Left lobe of liver (tissue), 2 donors: ENCODE results near the gene ARL6IP1. TPM values are rescaled to one million over a fixed set of nuclear protein-coding genes. Genes with fewer than 3 reads are reported as not detected.
A peak's percentile ranks its signal among the peaks of the same experiment; 100 is the strongest.

Experiments
- ATAC-seq: fragments of 200-7000 bp; cut with Tn5 transposase; one replicate; pipeline ENCODE4 v1.9.1; 2020; ENCODE audit warnings: mild to moderate bottlenecking, moderate library complexity
- DNase-seq: peaks from one replicate; pipeline ENCODE4 v3.0.0-alpha.2; 2020; ENCODE audit warnings: low spot score
- total RNA-seq: library from RNA; stranded (reverse); gene quantifications from one replicate; pipeline ENCODE4 v1.2.1, GENCODE V29; 2021
- donor health status: DM: no; HTN: no; CAD: no; lungs with moderate emphysema.
- donor health status: DM: no; HTN: yes; CAD: no.

Gene ARL6IP1
- total RNA-seq, result 93.3 TPM

DNA sequence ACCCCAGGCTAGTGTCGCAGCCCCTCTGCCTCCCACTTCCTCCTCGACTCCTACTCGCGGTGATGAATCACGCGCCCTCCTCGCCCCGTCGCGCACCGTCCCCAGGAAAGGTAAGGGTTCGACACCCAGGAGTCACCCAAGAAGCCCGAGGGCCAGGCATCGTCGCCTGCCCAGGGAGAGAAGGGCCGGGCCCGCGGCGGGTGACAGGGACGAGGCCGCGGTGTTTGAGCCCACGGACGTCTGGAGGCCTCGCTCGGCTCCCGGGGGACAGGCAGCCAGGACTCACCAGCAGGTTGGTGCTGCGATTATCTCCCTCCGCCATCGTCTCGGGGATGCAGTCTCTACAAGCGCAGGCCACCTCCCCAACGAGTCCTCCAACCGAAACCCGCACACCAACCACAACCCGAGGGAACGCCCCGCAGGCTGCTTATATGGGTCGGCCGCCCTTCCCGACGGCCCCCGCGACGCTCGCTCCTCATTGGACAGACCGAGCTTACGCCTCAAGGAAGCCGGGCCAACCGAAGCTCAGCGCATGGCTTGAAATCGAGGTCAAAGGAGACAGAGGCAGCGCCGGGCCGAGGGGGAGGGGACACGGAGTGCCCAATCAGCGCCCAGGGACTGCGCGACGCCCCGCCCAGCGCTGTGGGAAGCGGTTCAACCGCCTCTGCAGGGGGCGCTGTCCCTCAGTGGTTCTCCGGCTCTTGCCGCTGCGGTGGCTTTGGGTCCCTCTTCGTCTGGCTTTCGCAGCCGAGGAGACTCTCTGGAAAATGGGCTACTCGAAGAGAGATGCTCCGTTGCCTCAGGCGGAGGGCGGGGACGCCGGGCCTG is at the start of gene ARL6IP1:
ARL6IP1 (minus strand) TSS at position 405 of the 828 bp plus-strand sequence; CDS start at position 322, 83 bp downstream.
- ATAC-seq (peak; percentile 95), DNase-seq (peak; percentile 99)

DNA sequence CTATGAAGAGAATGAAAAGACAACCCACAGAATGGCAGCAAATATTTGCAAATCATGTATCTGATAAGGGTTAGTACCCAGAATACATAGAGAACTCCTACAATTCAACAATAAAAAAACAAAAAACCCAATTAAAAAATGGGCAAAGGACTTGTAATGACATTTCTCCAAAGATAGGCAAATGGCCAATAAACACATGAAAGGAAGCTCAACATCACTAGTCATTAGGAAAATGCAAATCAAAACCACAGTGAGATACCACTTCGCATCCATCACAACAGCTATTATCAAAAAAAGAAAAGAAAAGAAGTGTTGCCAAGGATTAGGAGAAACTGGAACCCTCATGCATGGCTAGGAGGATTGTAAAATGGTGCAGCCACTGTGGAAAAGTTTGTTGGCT is 45.1 kb upstream of the ARL6IP1 start:
- ATAC-seq (no peak), DNase-seq (no peak)

DNA sequence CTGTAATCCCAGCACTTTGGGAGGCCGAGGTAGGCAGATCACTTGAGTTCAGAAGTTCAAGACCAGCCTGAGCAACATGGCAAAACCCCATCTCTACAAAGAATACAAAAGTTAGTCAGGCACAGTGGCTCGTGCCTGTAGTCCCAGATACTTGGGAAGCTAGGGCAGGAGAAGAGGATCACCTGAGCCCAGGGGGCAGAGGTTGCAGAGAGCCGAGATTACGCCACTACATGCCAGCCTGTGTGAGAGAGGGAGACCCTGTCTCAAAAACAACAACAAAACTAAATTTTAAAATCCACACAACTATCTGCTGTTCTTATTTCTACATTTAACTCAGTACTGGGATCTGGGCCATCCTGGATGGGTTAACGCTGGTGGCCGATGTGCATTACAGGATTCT is 41.2 kb upstream of the ARL6IP1 start:
- DNase-seq, result peak; percentile 62
- ATAC-seq, result peak; percentile 91

DNA sequence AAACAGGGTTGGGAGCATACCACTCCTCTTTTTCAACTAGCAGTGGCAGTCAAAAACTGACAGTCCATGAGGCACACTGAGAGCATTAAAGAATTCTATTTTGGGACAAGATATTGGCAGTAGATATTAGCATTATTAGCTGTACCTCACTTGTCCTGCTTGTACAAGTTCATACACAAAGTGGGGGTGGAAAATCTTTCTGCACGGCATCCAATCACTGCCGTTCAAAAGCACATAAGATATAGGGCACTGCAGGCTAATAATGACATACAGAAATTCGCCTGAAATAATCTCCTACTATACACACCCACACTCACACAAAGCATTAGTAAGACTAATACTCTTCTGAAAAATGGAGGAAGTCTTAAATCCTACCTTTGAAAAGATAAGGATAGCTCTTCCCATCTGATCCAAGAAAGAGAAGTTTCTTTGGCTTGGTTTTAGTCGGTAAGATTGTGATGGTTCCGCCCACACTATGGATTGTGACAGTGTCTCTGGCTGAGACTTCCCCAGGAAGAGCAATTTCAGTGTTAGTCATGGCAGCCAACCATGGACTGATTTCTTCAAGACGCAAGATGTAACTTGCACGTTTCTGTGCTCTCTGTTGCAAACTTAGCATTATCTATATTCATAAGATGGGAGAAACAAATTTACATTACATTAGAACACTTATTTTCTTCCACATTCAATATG is 40.6 kb upstream of the ARL6IP1 start:
- no peak for ATAC-seq

DNA sequence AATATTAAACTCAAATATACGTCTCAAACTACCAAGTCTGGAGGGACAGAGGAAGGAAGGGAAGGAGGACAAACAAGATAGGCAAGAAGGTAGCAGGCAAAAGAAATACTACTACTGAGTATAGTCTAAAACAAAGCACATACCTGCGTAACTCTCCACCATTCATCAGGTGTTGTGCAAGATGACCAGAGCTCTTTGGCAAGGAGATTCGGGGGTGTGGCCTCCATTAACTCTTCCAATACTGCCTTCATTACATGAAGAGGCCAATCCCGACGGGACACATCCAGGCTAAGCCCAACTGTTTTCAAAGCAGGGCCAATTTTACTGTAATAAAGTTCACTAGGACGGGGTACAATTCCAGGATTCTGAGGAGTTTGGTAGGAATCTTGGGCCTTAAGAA is 38.2 kb upstream of the ARL6IP1 start:
- peak; percentile 78 for DNase-seq
- peak; percentile 90 for ATAC-seq

More for the DNA sequence above, 40.6 kb upstream of the ARL6IP1 start:
- no peak for DNase-seq

DNA sequence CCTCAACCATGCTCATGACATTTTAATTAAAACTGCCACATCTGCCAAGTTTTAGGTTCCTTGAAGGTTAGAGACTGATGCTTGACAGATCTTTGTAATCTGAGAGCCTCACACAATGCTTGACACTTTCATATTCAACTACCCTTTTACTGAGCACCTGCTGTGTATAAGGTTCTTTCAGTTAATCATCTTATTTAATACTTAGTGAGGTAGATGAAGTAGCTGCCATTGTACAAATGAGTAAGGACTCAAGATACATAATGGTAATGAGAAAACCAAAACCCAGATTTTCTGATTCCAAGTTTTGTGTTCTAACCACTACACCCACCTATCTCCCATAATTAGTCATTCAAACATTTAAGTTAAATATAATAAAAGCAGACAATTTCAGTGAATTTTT is 35.4 kb upstream of the ARL6IP1 start:
- ATAC-seq (no peak), DNase-seq (no peak)

DNA sequence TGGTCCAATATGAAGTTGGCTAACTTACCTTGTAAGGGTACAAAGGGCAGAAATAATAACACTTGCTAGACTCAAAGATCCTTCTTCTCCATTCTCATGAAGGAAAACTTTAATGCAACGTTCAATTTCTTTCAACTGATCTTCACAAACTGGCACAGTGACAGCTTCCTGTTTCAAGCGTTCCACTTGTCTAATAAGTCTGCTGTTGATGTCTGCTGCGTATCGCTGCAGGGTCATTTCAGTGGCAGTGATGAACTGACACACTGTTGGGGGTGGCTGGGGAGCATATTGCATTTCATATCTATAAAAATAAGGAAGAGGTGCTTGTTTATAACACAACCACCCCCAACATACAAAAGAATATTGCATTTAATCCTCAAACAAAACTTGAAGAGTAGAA is 33.5 kb upstream of the ARL6IP1 start:
- ATAC-seq, result no peak
- no peak for DNase-seq

DNA sequence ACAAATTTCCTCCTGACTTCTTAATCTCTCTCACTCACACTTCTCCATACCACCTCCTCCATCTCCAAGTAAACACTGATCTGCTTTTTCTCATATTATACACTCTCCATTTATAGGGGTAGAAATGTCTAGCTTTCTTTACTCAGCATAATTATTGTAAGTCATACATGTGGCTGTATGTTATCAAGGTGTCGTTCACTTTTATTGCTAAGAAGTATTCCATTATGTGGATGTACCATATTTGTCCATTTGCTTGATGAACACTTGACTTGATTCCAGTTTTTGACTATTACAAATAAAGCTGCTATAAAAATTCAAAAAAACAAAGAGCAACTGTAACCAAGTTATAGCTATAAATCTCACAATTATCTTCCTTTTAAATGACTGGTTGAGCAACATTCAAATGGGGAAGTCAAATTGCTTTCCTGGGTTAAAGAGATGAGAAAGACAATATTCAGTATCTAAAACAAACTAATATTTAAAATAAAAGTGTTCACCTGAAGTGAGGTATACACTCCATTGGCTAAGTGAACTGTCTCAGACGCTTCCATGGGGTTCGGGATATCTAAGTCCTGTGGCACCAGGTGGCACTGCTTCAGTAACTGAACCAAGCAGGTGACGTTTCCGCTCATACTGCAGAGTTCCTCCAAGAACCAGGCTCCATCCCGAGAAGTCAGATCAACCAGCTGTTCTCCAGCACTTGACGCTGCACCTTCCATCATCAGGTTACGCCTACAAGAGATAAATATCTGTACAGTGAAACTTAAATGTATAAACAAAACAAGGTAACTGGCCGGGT is 32.6 kb upstream of the ARL6IP1 start:
- ATAC-seq (peak; percentile 26), DNase-seq (no peak)

DNA sequence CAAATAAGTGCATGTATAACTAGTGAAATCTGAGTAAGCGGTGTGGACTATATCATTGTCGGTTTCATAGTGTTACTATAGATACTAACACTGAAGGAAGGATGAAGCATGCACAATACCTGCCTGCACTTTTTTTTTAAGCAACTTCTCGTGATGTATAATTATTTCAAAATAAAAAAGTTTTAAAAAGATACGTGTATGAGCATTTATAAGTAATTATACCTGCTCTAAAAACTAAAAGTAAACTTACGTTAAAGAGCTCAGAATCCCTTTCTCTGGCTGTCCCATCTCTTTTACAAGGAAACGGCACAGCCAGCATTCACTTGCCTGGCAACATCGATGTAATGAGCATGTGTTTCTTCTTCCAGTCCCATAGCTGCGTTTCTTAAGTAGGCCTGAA is 31.3 kb upstream of the ARL6IP1 start:
- DNase-seq, result no peak
- ATAC-seq, result no peak

DNA sequence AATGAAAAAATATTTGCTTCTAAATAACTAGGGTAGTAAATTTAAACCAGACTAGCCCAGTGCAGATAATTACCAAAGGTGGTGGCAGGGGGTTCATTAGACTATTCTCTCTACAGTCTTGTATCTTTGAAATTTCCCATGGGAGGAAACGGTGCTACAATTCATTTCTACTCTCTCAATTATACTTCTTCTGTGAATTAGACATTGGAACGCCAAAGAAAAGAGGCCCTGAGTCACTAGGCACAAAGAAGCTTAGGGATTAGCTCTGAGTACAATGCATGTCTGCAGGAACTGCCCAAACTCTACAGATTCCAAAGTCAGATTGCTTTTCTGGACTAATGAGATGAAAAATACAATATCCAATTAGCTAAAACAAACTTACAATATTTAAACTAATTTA is 30.7 kb upstream of the ARL6IP1 start:
- DNase-seq (no peak), ATAC-seq (no peak)

DNA sequence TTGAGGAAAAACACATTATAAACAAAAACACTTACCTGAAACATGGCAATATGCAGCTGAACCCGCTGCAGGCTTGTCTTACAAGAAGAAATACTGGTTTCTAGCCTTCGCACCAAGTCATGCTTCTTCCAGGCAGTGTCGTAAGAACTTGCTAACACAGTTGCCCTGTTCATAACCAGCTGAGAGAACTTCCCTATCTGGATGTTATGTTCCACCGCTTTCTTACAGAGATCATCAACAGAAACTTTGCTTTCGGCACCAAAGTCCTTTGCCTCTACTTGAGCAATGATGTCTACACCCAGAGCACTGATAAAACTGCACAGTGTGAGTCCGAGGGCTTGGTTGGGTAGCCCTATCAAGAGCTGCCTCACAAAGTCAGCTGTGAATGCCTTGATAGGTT is 27.9 kb upstream of the ARL6IP1 start:
- ATAC-seq (no peak), DNase-seq (no peak)

DNA sequence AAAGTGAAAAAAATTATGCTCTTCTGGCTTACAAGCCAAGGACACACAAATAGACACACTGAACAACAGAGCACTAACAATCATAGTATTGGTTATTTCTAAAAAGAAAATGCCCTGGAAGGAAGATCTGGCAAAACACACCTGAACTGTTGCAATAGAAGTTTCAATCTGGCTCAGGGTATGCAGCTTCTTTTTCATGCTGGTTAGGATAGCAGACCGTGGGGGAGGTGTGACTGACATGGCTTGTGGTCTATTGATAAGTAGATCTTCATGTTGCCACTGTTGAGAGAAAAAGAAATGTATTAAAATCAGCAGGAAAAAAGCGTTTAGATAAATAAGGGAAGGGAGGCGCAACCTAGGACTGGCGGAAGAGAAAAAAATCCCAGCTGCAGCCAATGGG is 26.5 kb upstream of the ARL6IP1 start:
- DNase-seq (no peak), ATAC-seq (peak; percentile 90)

DNA sequence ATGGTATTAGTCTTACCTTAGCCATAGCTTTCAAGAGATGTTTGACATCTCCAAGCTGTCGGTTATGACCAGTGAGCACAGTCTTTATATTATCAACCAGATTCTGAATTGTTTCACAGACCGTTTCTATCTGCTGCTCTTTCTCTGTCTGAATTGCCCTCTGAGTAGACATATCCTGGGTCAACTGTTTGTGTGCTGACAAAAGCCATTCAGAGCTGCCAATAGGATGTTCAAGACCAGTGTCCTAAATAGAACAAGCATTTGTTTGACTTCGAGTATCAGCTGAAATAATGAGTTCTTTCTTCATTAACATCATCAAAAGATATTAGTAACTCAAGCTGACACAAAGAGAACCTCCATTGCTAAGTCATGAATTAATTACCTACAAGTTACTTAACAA is 14.9 kb upstream of the ARL6IP1 start:
- no peak for DNase-seq
- no peak for ATAC-seq

DNA sequence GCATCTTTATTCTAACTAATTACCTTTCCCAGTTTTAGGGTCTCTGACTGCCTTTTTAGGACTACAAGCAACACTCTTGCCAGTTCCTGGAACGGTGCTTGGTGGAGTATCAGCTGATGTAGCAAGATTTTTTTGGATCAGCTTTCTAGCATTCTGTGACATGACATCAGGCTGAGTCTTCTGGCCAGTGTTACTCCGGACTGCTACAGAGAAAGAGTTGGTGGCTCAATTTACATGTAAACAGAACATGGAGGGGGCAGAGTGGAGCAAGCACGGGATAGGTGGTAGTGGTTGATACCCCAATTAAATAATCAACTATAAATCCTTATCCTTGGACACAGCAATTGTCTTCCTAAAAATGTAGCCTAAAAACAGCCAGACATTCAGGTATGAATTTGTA is 10.6 kb upstream of the ARL6IP1 start:
- DNase-seq (no peak), ATAC-seq (no peak)

DNA sequence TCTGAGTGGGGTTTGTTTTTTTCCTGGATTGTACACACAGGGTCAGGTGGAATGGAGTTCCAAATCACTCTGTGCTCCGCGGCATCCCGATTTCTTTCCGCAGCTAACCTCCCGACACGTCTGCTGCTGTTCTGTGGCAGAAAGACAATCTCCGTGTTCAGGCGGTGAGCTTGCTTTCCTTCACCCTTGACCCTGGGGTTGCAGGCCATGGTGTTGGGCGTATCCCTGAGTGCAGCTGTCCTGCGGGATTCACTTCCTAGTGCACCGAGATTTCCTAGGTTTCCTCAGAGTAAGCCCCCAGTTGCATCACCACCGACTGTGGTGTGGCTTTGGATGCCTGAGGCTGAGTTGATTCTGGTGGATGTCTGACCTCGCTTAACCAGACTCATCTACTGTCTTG is 7.8 kb upstream of the ARL6IP1 start:
- DNase-seq (no peak), ATAC-seq (no peak)

DNA sequence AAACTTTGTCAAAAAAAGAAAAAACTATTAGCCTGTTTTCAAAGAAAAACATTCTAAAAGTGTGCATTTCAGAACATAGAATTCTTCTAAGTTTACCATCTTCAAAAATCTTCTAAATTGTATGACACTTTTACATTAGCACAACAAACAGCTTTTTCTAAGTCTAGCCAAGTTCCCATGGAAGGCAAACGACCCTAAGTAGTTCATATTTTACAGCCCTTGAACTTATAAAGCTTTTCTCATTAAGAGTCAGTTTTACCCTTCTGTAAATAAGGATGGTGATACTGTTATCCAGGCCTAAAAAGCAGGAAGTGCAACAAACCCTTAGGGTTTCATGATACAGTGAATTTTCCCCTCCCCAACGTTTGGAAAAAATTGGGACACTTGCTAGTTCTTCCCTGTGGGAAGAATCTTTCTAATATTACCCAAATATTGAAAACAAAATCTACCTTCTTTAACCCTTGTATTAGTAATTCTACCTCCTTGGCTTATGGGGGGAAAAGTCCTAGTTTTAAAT is 4.0 kb upstream of the ARL6IP1 start:
- DNase-seq, result no peak
- ATAC-seq, result no peak

DNA sequence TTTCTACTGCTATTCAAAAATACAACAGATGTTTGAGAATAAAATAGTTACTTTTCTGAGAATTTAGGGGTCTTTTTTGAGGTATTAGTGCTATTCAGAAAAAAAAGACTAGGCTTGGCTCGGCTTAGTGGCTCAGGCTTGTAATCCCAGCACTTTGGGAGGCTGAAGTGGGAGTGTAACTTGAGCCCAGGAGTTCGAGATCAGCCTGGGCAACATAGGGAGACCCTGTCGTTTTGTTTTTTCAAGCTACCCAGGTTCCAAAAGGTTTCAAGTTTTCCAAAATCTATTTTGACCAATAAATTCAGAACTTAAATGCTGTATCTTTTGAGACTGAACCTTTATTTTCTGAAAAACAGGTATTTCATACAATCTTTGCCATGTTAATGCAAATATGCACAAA is 3.2 kb upstream of the ARL6IP1 start:
- ATAC-seq, result no peak
- DNase-seq, result no peak

DNA sequence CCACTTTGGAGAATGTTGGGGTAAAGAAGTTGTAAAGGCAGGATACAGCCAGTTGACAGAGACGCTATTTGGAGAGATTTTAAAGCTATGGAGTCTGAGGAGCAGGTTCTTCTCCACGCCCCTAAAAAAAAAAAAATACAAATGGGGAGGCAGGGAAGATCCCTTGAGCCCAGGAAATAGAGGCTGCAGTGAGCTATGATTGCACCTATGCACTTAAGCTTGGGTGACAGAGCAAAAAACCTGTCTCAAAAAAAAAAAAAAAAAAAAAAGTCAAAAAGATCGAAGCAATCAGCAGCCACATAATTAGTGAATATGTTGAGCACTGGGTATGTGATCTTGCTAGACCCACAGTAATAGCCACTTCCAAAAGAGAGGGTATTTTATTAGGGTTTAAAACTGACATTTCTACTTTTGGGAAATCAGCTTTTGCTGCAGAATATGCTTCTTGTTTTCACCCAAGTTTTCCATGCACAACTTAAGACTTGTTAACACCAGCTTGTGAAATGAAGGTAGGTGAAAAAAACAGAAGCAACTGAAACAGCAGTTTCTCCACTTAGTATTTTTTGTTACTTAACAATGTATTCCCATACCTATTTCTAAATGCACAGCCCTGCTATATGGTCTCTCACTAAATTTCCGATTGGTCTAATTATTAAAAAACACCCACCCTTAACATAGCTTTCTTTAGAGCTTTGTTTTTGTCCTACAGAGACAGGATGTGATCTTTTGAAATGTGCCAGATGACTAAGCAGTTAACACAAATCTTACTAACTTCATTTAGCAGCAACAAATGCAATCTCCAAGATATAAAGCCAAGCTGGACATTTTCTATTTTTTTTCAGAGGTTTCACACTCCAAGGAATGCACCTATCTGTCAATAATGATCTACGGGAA is 2.5 kb upstream of the ARL6IP1 start:
- no peak for ATAC-seq
- no peak for DNase-seq

DNA sequence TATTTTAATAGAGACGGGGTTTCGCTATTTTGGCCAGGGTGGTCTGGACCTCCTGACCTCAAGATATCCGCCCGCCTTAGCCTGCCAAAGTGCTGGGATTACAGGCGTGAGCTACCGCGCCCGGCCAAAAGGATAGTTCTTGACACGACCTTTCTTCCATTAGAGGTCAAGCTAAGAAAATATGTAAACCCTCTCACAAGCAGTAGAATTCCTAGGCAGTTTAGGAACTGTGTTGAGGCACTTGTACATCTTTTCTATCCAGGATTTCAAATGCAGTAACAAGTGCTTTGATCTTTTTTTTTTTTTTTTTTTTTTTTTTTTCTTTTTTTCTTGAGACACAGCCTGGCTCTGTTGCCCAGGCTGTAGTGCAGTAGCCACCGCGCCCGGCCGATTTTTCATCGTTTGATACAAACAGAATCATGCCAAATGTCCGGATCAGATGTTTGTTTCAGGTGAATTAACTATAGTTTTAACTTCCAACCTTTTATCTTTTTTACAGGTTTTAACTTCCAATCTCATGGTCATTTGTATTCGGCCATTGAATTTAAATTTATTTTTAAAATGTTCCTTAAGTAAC is 1.5 kb upstream of the ARL6IP1 start:
- no peak for DNase-seq
- ATAC-seq, result no peak

DNA sequence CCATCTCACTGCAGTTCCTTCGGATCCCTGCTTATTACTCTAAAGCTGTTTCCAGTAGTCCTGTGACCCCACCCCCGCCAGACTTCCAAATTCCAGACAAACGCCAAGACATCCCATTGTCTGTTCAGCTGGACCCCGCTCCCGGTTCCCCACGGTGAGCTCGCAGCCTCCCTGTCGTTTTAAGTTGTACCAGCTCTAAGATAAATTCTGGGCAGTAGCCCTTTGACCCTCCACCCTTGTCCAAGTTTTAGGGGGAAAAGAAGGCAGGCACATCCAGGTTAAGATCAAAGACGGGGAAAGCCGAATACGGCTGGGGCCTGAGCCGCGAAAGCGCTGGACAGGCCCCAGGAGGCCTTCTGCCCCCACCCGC is 589 bp downstream of the ARL6IP1 start:
- ATAC-seq, result peak; percentile 25
- no peak for DNase-seq
